CD14-positive monocyte (primary cell): ENCODE data around the gene EPS8L1. TPM values are rescaled to one million over a fixed set of nuclear protein-coding genes. Genes with fewer than 3 reads are reported as not detected.

Experiments
- DNase-seq, 3 donors: peaks; one replicate each; pipeline ENCODE4 v3.0.0-alpha.2; 2011 to 2022
- H2AFZ ChIP-seq: 2 replicates; pipeline ENCODE4 v1.6.0; 2012; ENCODE audit warnings: mild to moderate bottlenecking, low read depth, low read length, inconsistent platforms; ENCODE audit not compliant: insufficient read depth, poor library complexity, severe bottlenecking
- H3K27ac ChIP-seq, 2 donors: 1 replicate in 1 of 2; 2 replicates in 1 of 2; pipeline ENCODE4 v1.5.1; 2012 to 2013; ENCODE audit warnings: low read length in 2 of 2, control low read depth in 1 of 2, inconsistent platforms in 1 of 2, low read depth in 1 of 2, mild to moderate bottlenecking in 1 of 2
- H3K27me3 ChIP-seq, 2 donors: one replicate each; pipeline versions ENCODE4 v1.6.0 to v1.6.1; 2011 to 2013; ENCODE audit warnings: low read length in 2 of 2; ENCODE audit not compliant: control insufficient read depth in 2 of 2, insufficient read depth in 2 of 2
- H3K36me3 ChIP-seq, 2 donors: replicated peaks in 1 of 2; 1 replicate in 1 of 2; 2 replicates in 1 of 2; pipeline versions ENCODE4 v1.5.1 to v1.6.1; 2012 to 2013; ENCODE audit warnings: low read length in 2 of 2, control low read depth in 1 of 2, inconsistent platforms in 1 of 2, mild to moderate bottlenecking in 1 of 2; ENCODE audit not compliant: insufficient read depth in 2 of 2, control insufficient read depth in 1 of 2
- H3K4me1 ChIP-seq, 2 donors: 1 replicate in 1 of 2; 2 replicates in 1 of 2; pipeline versions ENCODE4 v1.5.1 to v1.6.1; 2012 to 2013; ENCODE audit warnings: low read length in 2 of 2, control low read depth in 1 of 2, inconsistent platforms in 1 of 2, mild to moderate bottlenecking in 1 of 2, moderate library complexity in 1 of 2; ENCODE audit not compliant: insufficient read depth in 2 of 2, control insufficient read depth in 1 of 2
- H3K4me2 ChIP-seq: replicated peaks from 2 replicates; pipeline ENCODE3; 2012; ENCODE audit warnings: low read length, moderate library complexity, mild to moderate bottlenecking; ENCODE audit not compliant: poor library complexity, severe bottlenecking; ENCODE audit errors: extremely low read depth
- H3K4me3 ChIP-seq, 3 experiments: fragments of 200-600 bp in 1 of 3; sonication (generic) in 1 of 3; replicated peaks in 1 of 3; 1 replicate in 2 of 3; 2 replicates in 1 of 3; pipeline ENCODE4 v1.5.1; 2011 to 2013; ENCODE audit warnings: low read length in 3 of 3, mild to moderate bottlenecking in 3 of 3, control low read depth in 2 of 3, low read depth in 2 of 3, inconsistent platforms in 1 of 3, moderate library complexity in 1 of 3
- H3K79me2 ChIP-seq: 2 replicates; pipeline ENCODE4 v1.6.0; 2012; ENCODE audit warnings: mild to moderate bottlenecking, control low read depth, inconsistent platforms, low read length, moderate library complexity; ENCODE audit not compliant: insufficient read depth
- H3K9ac ChIP-seq: 2 replicates; pipeline ENCODE4 v1.6.0; 2017; ENCODE audit warnings: low read length, mild to moderate bottlenecking; ENCODE audit not compliant: insufficient read depth, poor library complexity, severe bottlenecking
- H3K9me3 ChIP-seq, 2 donors: replicated peaks in 1 of 2; 1 replicate in 1 of 2; 2 replicates in 1 of 2; pipeline versions ENCODE4 v1.5.1 to v1.6.1; 2012 to 2013; ENCODE audit warnings: low read length in 2 of 2, control low read depth in 1 of 2; ENCODE audit not compliant: control insufficient read depth in 1 of 2, insufficient read depth in 1 of 2
- H4K20me1 ChIP-seq: 2 replicates; pipeline ENCODE4 v1.6.0; 2012; ENCODE audit warnings: mild to moderate bottlenecking, low read length, control low read depth, moderate library complexity; ENCODE audit not compliant: insufficient read depth
- H3K27ac Mint-ChIP-seq, 7 donors: one replicate each; pipeline ENCODE4 v1.8.0; 2020; ENCODE audit warnings: mild to moderate bottlenecking in 7 of 7, mixed read lengths in 7 of 7, moderate library complexity in 6 of 7, inconsistent platforms in 2 of 7
- H3K27me3 Mint-ChIP-seq, 3 donors: one replicate each; pipeline ENCODE4 v1.8.0; 2021 to 2022; ENCODE audit warnings: low read depth in 3 of 3, mild to moderate bottlenecking in 3 of 3, mixed read lengths in 3 of 3, moderate library complexity in 3 of 3, inconsistent platforms in 1 of 3
- H3K36me3 Mint-ChIP-seq, 2 donors: one replicate each; pipeline ENCODE4 v1.8.0; 2020; ENCODE audit warnings: mixed read lengths in 2 of 2, inconsistent platforms in 1 of 2, mild to moderate bottlenecking in 1 of 2
- H3K4me1 Mint-ChIP-seq: one replicate; pipeline ENCODE4 v1.8.0; 2020; ENCODE audit warnings: mild to moderate bottlenecking, mixed read lengths
- H3K4me3 Mint-ChIP-seq, 2 donors: one replicate each; pipeline ENCODE4 v1.8.0; 2020; ENCODE audit warnings: mild to moderate bottlenecking in 2 of 2, mixed read lengths in 2 of 2, moderate library complexity in 1 of 2
- H3K9me3 Mint-ChIP-seq, 7 donors: one replicate each; pipeline ENCODE4 v1.8.0; 2020 to 2022; ENCODE audit warnings: mixed read lengths in 7 of 7, mild to moderate bottlenecking in 6 of 7, moderate library complexity in 6 of 7, inconsistent platforms in 2 of 7
- CTCF ChIP-seq: fragments of 200-600 bp; IDR thresholded peaks from one replicate; pipeline ENCODE4 v1.8.0; 2022; ENCODE audit warnings: antibody characterized with exemption, mild to moderate bottlenecking
- WGBS: methylation state at CpG from one replicate; pipeline ENCODE4 v1.1.5; 2013; ENCODE audit warnings: missing lambda C conversion rate; ENCODE audit not compliant: insufficient coverage; 5-methylcytosine and 5-hydroxymethylcytosine counted together
- intact Hi-C, 2 donors: fragments of 100-400 bp; cut with micrococcal nuclease; formaldehyde crosslinking; loops; one replicate each; pipeline versions ENCODE4 v1.15.0 to v1.15.1; 2023
- polyA plus RNA-seq, 3 donors: library from polyadenylated mRNA; depleted of rRNA in 1 of 3; unstranded in 2 of 3; stranded (reverse) in 1 of 3; fragments of 300-500 nt in 2 of 3; fragments of >200 nt in 1 of 3; fragmentation: Illumina TruSeq in 2 of 3; gene quantifications; 1 replicate in 2 of 3; 2 replicates in 1 of 3; pipeline ENCODE4 v1.2.3, GENCODE V29; 2012 to 2021

The EPS8L1 gene
- polyA plus RNA-seq, 3 donors, result 1.5 to 5.0 (median 1.8) TPM

DNA sequence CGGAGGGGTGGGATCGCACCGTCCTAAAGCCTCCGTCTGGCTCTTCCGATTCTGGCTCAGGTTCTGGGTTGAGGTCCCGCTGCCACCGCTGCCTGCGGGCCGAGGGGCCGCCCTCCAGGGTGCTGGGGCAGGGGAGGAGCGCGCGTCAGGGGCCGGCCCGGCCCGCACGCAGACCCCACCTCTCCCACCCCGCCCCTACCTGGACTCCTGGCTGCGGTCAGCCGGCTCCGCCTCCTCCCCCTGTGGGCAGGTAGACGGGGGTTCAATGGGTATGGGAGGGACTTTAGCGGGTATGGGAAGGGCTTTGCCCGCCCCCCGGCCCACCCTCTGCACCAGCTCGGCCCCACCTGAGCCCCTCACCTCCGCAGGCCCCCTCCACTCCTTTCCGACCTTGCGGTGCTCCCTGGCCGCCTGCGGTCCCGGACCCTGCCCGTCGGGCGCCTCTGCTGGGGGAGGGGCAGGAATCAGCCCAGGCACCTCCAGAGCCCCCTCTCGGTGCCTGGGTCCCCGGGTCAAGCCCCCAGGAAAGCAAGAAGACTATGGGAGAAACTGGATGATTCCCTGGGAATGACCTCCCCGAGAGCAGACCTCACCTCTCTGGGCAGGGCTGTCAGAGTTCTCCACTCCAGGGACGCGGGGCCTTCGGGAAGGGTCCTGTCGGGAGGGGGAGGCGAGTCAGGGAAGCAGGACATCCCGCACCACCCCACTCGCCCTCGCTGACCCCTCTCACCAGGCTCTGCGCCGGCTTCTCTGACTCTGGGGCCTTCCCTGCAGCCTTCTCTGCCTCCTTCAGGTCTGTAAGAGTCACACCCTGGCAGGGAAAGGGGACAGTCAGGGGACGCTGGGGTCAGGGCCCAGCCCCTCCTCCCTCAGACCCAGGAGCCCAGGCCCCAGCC, 17.0 kb downstream of the EPS8L1 start:
- H3K36me3 Mint-ChIP-seq, result peaks cover 31 to 69% of the 10 kb centered on the region in 2 donors

More for the DNA sequence above, 17.0 kb downstream of the EPS8L1 start:
- Mint-ChIP-seq H3K4me3 (no peak overlapping the region), H3K4me1 (peaks cover 17% of the 10 kb centered on the region), H3K9me3 (peaks cover 0 to 7% (median 5%) of the 10 kb centered on the region in 7 donors), H3K27ac (no peak overlapping the region), H3K27me3 (peaks cover 13 to 15% (median 13%) of the 10 kb centered on the region in 3 donors)
- no peak overlapping the region for H3K4me2 ChIP-seq
- 98% methylated on average over 12 of the region's 49 CpGs for WGBS
- intact Hi-C loops, result no loop called here
- no peak overlapping the region for H3K9ac ChIP-seq
- peaks cover 47 to 59% of the 10 kb centered on the region in 2 donors for H3K36me3 ChIP-seq
- H3K4me3 ChIP-seq, result no peak overlapping the region
- DNase-seq, result no peak
- no peaks in the 10 kb centered on the region for H3K9me3 ChIP-seq
- TF ChIP-seq CTCF, result no peak
- no peak overlapping the region for H2AFZ ChIP-seq
- no peaks in the 10 kb centered on the region for H3K79me2 ChIP-seq
- H3K4me1 ChIP-seq, result peaks cover 8 to 9% of the 10 kb centered on the region in 2 donors
- no peak overlapping the region for H3K27ac ChIP-seq
- peaks cover 0 to 9% of the 10 kb centered on the region in 2 donors for H3K27me3 ChIP-seq
- H4K20me1 ChIP-seq, result peaks cover 74% of the 10 kb centered on the region
